Right hindlimb (tissue), 1 donor: Measurements from ENCODE around the gene POLR2L.

Experiments used
- DNase-seq: peaks from one replicate; pipeline ENCODE4 v3.0.0-alpha.2; 2018

Gene POLR2L

GRCh38 chr11:824942-825341 is 17.4 kb downstream of the POLR2L start:
- no peak for DNase-seq

GRCh38 chr11:824292-824880 is 17.9 kb downstream of the POLR2L start:
- peak; percentile 82 for DNase-seq

DNA sequence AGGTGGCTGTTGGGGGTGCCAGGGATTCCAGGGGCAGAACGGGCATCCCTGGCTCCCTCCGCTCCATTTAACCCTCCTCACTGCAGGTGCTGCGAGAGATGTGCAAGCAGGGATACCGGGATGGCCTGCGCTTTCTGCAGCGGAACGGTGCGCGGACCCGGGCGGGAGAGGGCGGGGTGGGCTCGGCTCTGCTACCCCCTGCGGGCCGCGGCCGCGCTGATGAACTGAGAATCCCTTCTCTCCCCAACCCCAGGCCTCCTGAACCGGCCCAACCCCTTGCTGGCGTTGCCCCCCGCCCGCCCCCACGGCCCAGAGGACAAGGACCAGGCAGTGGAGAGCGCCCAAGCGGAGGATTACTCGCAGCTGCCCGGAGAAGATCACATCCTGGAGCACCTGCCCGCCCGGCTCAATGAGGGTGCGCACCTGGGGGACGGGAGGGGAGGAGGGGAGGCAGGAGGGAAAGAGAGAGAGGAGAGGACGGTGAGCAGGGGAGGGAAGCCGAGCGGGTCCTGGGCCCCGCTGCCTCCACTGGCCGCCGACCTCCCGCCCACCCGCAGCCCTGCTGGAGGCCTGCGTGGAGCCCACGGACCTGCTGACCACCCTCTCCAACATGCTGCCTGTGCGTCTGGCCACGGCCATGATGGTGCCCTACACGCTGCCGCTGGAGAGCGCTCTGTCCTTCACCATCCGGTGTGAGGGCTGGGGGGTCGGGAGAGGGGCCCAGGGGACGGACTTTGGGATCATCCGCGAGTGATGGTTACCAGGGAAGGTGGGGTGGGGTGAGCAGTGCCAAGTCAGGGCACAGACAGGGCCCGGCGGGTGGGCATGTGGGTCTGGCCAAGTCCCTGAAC is 18.7 kb downstream of the POLR2L start:
- DNase-seq = no peak

DNA sequence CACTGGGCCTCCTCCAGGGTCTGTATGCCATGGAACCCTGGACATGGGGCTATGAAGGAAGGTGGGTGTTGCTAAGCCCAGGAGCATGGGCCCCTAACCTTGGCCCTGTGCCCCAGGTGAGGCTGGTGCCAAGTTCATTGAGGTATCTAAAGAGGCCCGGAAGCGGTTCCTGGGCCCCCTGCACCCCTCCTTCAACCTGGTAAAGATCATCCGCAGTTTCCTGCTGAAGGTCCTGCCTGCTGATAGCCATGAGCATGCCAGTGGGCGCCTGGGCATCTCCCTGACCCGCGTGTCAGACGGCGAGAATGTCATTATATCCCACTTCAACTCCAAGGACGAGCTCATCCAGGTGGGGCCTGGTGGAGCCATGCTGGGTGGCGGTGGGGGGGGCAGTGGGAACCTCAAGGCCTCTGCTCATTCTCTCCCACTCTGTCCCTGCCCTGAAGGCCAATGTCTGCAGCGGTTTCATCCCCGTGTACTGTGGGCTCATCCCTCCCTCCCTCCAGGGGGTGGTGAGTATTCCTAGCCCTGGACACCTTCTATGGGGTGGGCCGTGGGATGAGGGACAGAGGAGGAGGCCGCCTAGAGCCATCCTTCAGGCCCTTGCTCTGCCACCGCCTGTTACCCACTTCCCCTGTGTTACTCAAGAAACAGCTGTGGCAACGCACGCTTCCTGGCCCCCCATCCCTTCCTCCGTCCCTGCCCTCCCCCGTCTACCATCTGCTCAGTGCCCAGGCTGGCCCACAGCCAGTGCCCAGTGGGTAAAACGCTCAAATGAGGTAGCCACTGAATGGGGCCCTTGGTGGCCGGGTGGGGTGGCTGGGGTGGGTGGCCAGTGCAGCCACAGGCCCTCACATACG is 20.6 kb downstream of the POLR2L start:
- DNase-seq = no peak

GRCh38 chr11:820655-821511 is 21.4 kb downstream of the POLR2L start:
- no peak for DNase-seq

DNA sequence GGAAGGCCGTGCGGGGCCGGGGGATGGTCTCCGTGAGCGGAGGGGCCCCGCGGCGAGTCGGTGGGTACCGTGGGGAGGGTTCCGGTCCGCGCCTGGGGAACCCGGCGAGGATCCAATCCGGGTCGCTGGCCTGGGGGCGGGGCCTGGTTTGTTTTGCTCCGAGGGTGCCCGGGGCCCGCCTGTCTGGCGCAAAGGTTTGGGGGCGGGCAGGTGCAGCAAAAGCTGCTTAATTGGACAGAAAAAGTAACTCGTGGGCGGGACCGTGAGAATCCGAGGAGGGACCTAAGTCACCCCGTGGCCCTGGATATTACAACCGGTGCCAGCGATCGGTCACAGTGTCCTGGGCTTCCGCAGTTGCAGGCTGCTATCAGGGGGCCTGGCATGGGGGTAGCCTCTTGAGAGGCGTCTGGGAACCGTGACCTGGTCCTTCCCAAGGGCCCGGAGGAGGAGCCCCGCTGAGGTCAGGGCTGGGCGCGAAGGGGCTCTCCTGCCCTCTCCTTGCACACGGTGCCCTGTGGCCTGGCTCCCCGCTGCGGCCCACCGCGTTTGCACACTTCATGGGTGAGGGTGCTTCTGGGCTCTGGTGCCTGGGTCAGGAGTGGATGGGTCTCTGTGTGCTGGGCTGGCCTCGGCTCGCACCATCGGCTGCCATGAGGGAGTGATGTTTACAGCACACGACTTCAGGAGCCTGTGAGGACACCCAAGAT is 22.2 kb downstream of the POLR2L start:
- DNase-seq = peak; percentile 73

DNA sequence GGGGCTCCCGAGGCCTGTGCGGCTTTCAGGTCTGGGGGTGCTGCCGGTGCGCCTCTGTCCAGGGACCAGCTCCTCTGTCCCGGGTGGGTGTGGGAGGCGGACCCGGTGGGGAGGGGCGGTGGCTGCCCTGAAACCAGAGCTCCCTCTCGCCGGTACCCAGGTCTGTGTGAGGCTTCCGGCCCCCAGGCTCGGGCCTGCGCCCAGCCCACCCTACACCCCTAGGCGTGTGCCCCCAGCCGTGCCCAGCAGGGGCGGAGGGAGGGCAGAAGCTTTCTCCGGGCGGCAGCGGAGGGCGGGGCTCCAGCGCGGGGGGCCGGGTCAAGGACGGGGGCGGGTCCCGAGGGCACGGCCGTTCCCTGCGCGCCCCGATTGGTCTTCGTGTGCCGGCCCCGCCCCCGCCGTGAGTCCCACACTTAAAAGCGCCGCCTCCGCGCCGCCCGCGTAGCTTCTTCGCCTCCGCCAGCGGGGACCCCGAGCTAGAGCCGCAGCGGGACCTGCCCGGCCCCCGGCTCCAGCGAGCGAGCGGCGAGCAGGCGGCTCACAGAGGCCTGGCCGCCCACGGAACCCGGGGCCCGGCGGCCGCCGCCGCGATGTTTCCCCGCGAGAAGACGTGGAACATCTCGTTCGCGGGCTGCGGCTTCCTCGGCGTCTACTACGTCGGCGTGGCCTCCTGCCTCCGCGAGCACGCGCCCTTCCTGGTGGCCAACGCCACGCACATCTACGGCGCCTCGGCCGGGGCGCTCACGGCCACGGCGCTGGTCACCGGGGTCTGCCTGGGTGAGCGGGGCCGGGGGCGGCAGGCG is 23.0 kb downstream of the POLR2L start:
- peak; percentile 92 for DNase-seq

- DNase-seq = no peak
These were observed 23.8 kb downstream of the POLR2L start, which contains the start of gene PNPLA2 for GRCh38 chr11:818396-819128. PNPLA2 (plus strand) TSS chr11:818914; CDS start chr11:819719, 805 bp downstream.

- no peak for DNase-seq
These were observed 25.9 kb downstream of the POLR2L start for GRCh38 chr11:816433-816779.

GRCh38 chr11:815675-816432 is 26.5 kb downstream of the POLR2L start:
- no peak for DNase-seq

DNA sequence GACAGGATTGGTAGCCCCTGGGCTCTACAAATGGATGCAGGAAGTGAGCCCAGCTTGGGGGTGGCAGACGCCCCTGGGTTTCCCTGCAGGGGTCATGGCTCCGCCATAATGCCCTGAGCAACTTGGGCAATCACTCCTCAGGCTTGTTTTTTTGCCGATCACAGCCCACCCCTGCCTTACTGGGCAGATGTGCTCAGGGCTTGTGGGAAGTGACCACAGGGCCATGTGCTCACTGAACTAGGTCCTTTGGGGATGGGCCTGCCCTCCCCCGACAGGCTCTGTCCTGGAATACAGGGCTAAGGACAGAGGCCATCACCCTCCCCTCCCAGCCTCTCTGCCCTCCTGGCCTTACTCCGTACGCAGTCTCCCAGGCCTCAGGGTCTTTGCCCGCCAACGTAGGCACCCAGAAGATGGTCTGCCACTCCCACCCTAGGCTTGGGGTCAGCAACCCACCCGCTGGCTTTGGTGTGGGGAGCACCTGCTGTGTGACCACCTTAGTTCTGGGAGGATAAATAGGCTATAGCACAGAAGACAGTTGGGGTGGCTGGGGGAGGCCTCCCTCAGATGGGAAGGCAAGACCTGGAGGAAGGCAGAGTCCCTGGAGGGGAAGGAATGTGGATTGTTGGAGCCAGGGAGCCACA is 28.8 kb downstream of the POLR2L start:
- DNase-seq = no peak

- no peak for DNase-seq
These were observed 29.3 kb downstream of the POLR2L start for GRCh38 chr11:813072-813455.

- DNase-seq = no peak
These were observed 29.9 kb downstream of the POLR2L start for GRCh38 chr11:812390-812789.

- DNase-seq = no peak
These were observed 30.7 kb downstream of the POLR2L start for GRCh38 chr11:811446-812245.

DNA sequence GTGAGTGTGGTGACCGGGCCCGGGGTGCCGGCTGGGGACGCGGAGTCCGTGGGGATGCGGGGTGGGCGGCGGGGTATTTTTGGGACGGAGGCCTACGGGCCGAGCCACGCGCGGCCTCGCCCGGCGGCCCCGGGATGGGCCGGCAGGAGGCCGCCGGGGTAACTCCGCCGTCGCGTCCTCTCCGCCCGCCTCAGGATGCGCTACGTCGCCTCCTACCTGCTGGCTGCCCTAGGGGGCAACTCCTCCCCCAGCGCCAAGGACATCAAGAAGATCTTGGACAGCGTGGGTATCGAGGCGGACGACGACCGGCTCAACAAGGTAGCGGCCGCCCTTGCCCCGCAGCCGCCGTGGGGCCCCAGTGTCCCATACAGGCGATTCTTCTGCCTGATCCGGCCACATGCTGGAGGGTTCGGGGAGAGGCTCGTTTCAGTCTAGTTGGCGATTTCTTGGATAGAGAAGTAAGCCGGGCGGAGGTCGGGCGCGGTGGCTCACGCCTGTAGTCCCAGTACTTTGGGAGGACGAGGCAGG is 32.2 kb downstream of the POLR2L start:
- DNase-seq = no peak

DNA sequence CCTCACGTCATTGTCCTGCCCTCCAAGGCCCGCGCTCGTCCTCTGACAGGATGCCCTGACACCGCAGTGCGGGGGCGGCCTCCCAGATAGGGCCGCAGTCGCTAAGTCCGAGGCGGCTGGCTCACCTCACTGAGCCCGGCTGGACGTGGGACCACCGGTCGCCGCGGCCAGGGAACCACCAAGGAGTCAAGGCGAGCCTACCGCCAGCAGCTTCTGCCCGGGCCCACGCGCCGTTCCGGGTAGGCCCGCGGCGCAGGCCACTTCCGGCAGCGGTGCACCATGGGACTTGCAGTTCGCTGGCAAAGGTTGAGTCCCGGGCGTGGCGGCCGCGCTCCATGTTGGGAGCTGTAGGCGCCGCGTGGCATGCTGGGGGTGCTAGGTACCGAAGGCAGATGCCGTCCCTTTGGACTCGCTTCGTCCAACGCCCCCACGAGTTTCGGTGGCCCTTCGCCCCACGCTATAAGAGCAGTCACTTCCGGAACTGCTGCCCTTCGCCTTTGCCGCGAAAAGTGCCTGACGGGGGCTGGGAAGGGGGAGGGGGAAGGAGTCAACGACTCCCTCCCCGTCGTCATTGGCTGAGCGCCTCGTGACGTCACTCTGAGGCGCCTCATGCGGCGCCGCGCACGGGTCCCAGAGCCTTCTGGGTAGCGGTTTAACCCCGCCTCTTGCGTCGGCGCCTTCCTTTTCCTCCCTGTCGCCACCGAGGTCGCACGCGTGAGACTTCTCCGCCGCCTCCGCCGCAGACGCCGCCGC is 32.9 kb downstream of the POLR2L start, which contains the start of gene RPLP2:
RPLP2 (plus strand) TSS at position 681 of the 753 bp plus-strand sequence. CDS start 268 bp downstream, outside the sequence.
- DNase-seq = peak; percentile 98
